H1 (cell line): Measurements from ENCODE around the gene SCG5. TPM values are rescaled to one million over a fixed set of nuclear protein-coding genes. Genes with fewer than 3 reads are reported as not detected.

Experiments used
- ATF2 ChIP-seq: IDR thresholded peaks from 2 replicates; pipeline ENCODE4 v1.6.1; 2012; ENCODE audit warnings: low read length, inconsistent platforms
- HDAC2 ChIP-seq, 2 experiments: fragments of 300-600 bp in 1 of 2; sonication (generic) in 1 of 2; IDR thresholded peaks; 2 replicates each; pipeline ENCODE4 v1.6.1; 2011 to 2012; ENCODE audit warnings: low read depth in 2 of 2, low read length in 2 of 2, mild to moderate bottlenecking in 2 of 2, moderate library complexity in 2 of 2, borderline replicate concordance in 1 of 2, inconsistent platforms in 1 of 2
- RAD21 ChIP-seq, 2 experiments: IDR thresholded peaks in 1 of 2; conservative IDR thresholded peaks in 1 of 2; 2 replicates each; pipeline ENCODE4 v1.6.1; 2011; ENCODE audit warnings: low read depth in 2 of 2, low read length in 2 of 2, improper control_type of control experiment in 1 of 2, inconsistent platforms in 1 of 2, mild to moderate bottlenecking in 1 of 2, moderate library complexity in 1 of 2
- SP1 ChIP-seq: IDR thresholded peaks from 2 replicates; pipeline ENCODE4 v1.6.1; 2011; ENCODE audit warnings: low read depth, low read length
- TCF12 ChIP-seq: IDR thresholded peaks from 2 replicates; pipeline ENCODE4 v1.6.1; 2011; ENCODE audit warnings: low read depth, mild to moderate bottlenecking, low read length
- polyA plus RNA-seq, 7 experiments: library from polyadenylated mRNA; depleted of rRNA in 3 of 7; stranded (reverse) in 5 of 7; unstranded in 2 of 7; fragments of >200 nt in 5 of 7; fragments of 200-250 nt in 2 of 7; gene quantifications; 1 replicate in 5 of 7; 2 replicates in 1 of 7; 4 replicates in 1 of 7; pipeline versions ENCODE4 v1.2.1 to v1.2.3, GENCODE V29; 2011 to 2013; ENCODE audit warnings: missing spikeins in 2 of 7, mixed read lengths in 2 of 7
- total RNA-seq: library from RNA; stranded (reverse); fragmentation: NEBNext Ultra II Directional; extraction: Animal tissue kit (Norgen Biotek cat#: 25700); gene quantifications from 2 replicates; pipeline ENCODE4 v1.2.1, GENCODE V29; 2021

The SCG5 gene
- total and polyA plus RNA-seq, 2 of the 8 experiments (the other 6 are each of a cell fraction or from before 2014, with no cell fraction given): 18.7 to 19.9 TPM

- TF ChIP-seq ATF2 (no peak), HDAC2 (IDR thresholded peaks at IDR 0.05; ENCODE audit: borderline replicate concordance in 1 of 2, low read depth in 2 of 2, low read length in 2 of 2) (no peak), RAD21 (IDR thresholded peaks at IDR 0.05 in 1 of 2, conservative IDR thresholded peaks at IDR 0.05 in 1 of 2; ENCODE audit: low read depth in 2 of 2, low read length in 2 of 2) (no peak), TCF12 (no peak), SP1 (no peak)
Measured at GRCh38 chr15:32652178-32652577, 10.7 kb downstream of the SCG5 start (continued).
